Suprapubic skin (tissue), 4 donors: ENCODE results near the gene ESPN. TPM values are rescaled to one million over a fixed set of nuclear protein-coding genes. Genes with fewer than 3 reads are reported as not detected.

Source experiments
- DNase-seq, 2 donors: peaks; one replicate each; pipeline ENCODE4 v3.0.0-alpha.2; 2019; ENCODE audit warnings: low spot score in 2 of 2
- H3K27ac ChIP-seq: fragments of 200-600 bp; sonication (generic); one replicate; pipeline ENCODE4 v1.5.1; 2019
- H3K27me3 ChIP-seq: fragments of 200-600 bp; sonication (generic); one replicate; pipeline ENCODE4 v1.5.1; 2019
- H3K36me3 ChIP-seq: fragments of 200-600 bp; sonication (generic); one replicate; pipeline ENCODE4 v1.5.1; 2019
- H3K4me1 ChIP-seq: fragments of 200-600 bp; sonication (generic); one replicate; pipeline ENCODE4 v1.5.1; 2019
- H3K4me3 ChIP-seq: fragments of 200-600 bp; sonication (generic); one replicate; pipeline ENCODE4 v1.5.1; 2019; ENCODE audit warnings: mild to moderate bottlenecking
- H3K9me3 ChIP-seq: fragments of 200-600 bp; sonication (generic); one replicate; pipeline ENCODE4 v1.5.1; 2019
- EP300 ChIP-seq: sonication (generic); formaldehyde crosslinking; IDR thresholded peaks from one replicate; pipeline ENCODE4 v1.6.1; 2017; ENCODE audit warnings: antibody characterized with exemption
- POLR2A ChIP-seq, 2 donors: fragments of 450-650 bp; IDR thresholded peaks; one replicate each; pipeline ENCODE4 v1.6.1; 2017; ENCODE audit warnings: antibody characterized with exemption in 2 of 2, mild to moderate bottlenecking in 2 of 2, moderate library complexity in 2 of 2
- POLR2AphosphoS5 ChIP-seq, 3 donors: sonication (generic); formaldehyde crosslinking; IDR thresholded peaks; one replicate each; pipeline ENCODE4 v1.6.1; 2017; ENCODE audit warnings: antibody characterized with exemption in 3 of 3
- WGBS: methylation state at CpG from one replicate; pipeline ENCODE4 v1.1.5; 2018; 5-methylcytosine and 5-hydroxymethylcytosine counted together
- total RNA-seq, 4 donors: library from RNA; depleted of rRNA; stranded (reverse); fragments of >200 nt; gene quantifications; one replicate each; pipeline ENCODE4 v1.1.0, GENCODE V29; 2016
- TF ChIP-seq, protein P1 (sequence below), 2 donors: fragments of 200-600 bp in 1 of 2; fragments of 450-650 bp in 1 of 2; sonication (generic) in 1 of 2; IDR thresholded peaks; one replicate each; pipeline ENCODE4 v1.5.1; 2016 to 2019; ENCODE audit warnings: antibody characterized with exemption in 2 of 2, mild to moderate bottlenecking in 1 of 2, moderate library complexity in 1 of 2

Gene ESPN
- total RNA-seq, 4 donors from 2014 or later: 37.6 to 54.4 (median 48.8) TPM

- Histone ChIP-seq H3K4me3 (no peak overlapping the region), H3K4me1 (peaks cover under 1% of the 10 kb centered on the region), H3K27ac (no peak overlapping the region), H3K27me3 (no peaks in the 10 kb centered on the region), H3K36me3 (no peaks in the 10 kb centered on the region), H3K9me3 (no peaks in the 10 kb centered on the region)
- 88% methylated on average over 3 of the region's 3 CpGs for WGBS
- no peak for TF ChIP-seq POLR2A (IDR thresholded peaks at IDR 0.05)
- TF ChIP-seq, protein P1, sequence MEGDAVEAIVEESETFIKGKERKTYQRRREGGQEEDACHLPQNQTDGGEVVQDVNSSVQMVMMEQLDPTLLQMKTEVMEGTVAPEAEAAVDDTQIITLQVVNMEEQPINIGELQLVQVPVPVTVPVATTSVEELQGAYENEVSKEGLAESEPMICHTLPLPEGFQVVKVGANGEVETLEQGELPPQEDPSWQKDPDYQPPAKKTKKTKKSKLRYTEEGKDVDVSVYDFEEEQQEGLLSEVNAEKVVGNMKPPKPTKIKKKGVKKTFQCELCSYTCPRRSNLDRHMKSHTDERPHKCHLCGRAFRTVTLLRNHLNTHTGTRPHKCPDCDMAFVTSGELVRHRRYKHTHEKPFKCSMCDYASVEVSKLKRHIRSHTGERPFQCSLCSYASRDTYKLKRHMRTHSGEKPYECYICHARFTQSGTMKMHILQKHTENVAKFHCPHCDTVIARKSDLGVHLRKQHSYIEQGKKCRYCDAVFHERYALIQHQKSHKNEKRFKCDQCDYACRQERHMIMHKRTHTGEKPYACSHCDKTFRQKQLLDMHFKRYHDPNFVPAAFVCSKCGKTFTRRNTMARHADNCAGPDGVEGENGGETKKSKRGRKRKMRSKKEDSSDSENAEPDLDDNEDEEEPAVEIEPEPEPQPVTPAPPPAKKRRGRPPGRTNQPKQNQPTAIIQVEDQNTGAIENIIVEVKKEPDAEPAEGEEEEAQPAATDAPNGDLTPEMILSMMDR (IDR thresholded peaks at IDR 0.05): no peak
- no peak for TF ChIP-seq EP300
- DNase-seq: no peak
These were observed 25.3 kb upstream of the ESPN start for GRCh38 chr1:6399294-6399693.

DNA sequence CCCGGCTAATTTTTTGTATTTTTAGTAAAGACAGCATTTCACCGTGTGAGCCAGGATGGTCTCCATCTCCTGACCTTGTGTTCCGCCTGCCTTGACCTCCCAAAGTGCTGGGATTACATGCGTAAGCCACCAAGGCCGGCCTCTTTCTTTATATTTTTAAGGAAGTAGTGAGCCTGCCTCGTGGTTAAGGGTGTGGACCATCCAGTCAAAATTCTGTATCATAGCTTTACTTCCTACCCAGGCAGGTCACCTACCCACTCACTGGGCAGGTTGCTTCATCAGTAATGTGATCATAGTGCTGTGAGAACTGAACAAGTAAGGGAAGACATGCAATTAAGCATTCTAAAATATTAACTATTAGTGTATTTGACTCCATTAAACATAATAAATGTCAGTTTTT lies 22.9 kb upstream of the ESPN start:
- Histone ChIP-seq H3K4me3 (no peak overlapping the region), H3K27ac (no peak overlapping the region), H3K4me1 (peaks cover 3% of the 10 kb centered on the region), H3K9me3 (no peaks in the 10 kb centered on the region), H3K36me3 (no peaks in the 10 kb centered on the region), H3K27me3 (no peaks in the 10 kb centered on the region)
- TF ChIP-seq POLR2A (IDR thresholded peaks at IDR 0.05) (no peak), EP300 (no peak), POLR2AphosphoS5 (IDR thresholded peaks at IDR 0.05) (no peak)
- TF ChIP-seq, protein P1 (IDR thresholded peaks at IDR 0.05): no peak
- WGBS: 46% methylated on average over 6 of the region's 6 CpGs
- no peak for DNase-seq

GRCh38 chr1:6408023-6408422 lies 16.6 kb upstream of the ESPN start:
- peaks cover 3% of the 10 kb centered on the region for H3K4me1 ChIP-seq
- DNase-seq: no peak
- H3K27me3 ChIP-seq: peaks cover 4% of the 10 kb centered on the region
- H3K36me3 ChIP-seq: no peaks in the 10 kb centered on the region
- no peak for TF ChIP-seq POLR2AphosphoS5 (IDR thresholded peaks at IDR 0.05)
- no peak for TF ChIP-seq POLR2A (IDR thresholded peaks at IDR 0.05)
- TF ChIP-seq EP300: no peak
- TF ChIP-seq, protein P1 (IDR thresholded peaks at IDR 0.05): no peak
- no peak overlapping the region for H3K4me3 ChIP-seq
- 76% methylated on average over 6 of the region's 6 CpGs for WGBS
- no peak overlapping the region for H3K27ac ChIP-seq
- H3K9me3 ChIP-seq: no peaks in the 10 kb centered on the region

DNA sequence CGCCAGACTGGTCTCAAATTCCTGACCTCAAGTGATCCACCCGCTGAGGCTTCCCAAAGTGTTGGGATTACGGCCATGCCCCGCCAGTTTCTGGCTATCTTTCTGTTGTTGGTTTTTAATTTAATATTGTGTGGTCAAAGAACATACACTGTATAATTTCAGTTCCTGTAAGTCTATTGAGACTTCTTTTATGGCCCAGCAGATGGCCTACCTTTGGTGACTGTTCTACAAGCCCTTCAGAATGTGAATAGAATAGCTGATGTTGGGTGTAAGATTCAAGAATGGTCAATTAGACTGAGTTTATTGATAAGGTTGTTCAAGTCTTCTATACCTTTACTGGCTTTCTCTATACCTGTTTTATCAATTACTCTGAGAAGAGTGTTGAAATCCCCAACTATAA lies 15.5 kb upstream of the ESPN start:
- Histone ChIP-seq H3K4me3 (no peak overlapping the region), H3K9me3 (no peaks in the 10 kb centered on the region), H3K4me1 (peaks cover 5% of the 10 kb centered on the region), H3K36me3 (no peaks in the 10 kb centered on the region), H3K27ac (no peak overlapping the region), H3K27me3 (peaks cover 12% of the 10 kb centered on the region)
- no peak for DNase-seq
- 84% methylated on average over 4 of the region's 4 CpGs for whole genome bisulfite sequencing
- no peak for TF ChIP-seq POLR2AphosphoS5 (IDR thresholded peaks at IDR 0.05)
- no peak for TF ChIP-seq POLR2A (IDR thresholded peaks at IDR 0.05)
- no peak for TF ChIP-seq EP300
- TF ChIP-seq, protein P1 (IDR thresholded peaks at IDR 0.05): no peak

DNA sequence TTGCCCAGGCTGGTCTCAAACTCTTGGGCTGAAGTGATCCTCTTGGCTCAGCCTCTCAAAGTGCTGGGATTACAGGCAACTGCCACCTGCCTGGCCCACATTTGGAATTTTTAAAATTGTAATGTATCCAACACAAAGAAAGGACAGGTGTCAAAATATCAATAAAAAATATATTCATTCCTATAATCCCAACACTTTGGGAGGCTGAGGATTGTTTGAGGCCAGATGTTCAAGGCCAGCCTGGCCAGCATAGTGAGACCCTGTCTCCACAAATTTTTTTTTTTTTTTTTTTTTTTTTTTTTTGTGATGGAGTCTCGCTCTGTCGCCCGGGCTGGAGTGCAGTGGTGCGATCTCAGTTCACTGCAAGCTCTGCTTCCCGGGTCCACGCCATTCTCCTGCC lies 14.8 kb upstream of the ESPN start:
- DNase-seq: no peak
- Histone ChIP-seq H3K9me3 (no peaks in the 10 kb centered on the region), H3K4me1 (peaks cover 11% of the 10 kb centered on the region), H3K4me3 (no peak overlapping the region), H3K36me3 (no peaks in the 10 kb centered on the region), H3K27ac (no peak overlapping the region), H3K27me3 (peaks cover 19% of the 10 kb centered on the region)
- WGBS: 94% methylated on average over 6 of the region's 6 CpGs
- TF ChIP-seq POLR2A (IDR thresholded peaks at IDR 0.05): no peak

GRCh38 chr1:6410248-6410893 lies 14.2 kb upstream of the ESPN start:
- no peak for DNase-seq
- 88% methylated on average over 13 of the region's 13 CpGs for WGBS
- H3K27ac ChIP-seq: no peak overlapping the region
- H3K4me1 ChIP-seq: peaks cover 16% of the 10 kb centered on the region
- TF ChIP-seq POLR2A (IDR thresholded peaks at IDR 0.05) (no peak), POLR2AphosphoS5 (IDR thresholded peaks at IDR 0.05) (no peak), EP300 (no peak)
- TF ChIP-seq, protein P1 (IDR thresholded peaks at IDR 0.05): no peak
- H3K9me3 ChIP-seq: no peaks in the 10 kb centered on the region
- H3K36me3 ChIP-seq: no peaks in the 10 kb centered on the region
- peaks cover 23% of the 10 kb centered on the region for H3K27me3 ChIP-seq
- H3K4me3 ChIP-seq: no peak overlapping the region
